Peyer's patch (tissue), 4 donors: Measurements from ENCODE around the gene TEX51.

ENCODE experiments used
- POLR2A ChIP-seq, 2 donors: fragments of 450-650 bp; IDR thresholded peaks; one replicate each; pipeline ENCODE4 v1.5.1; 2017; ENCODE audit warnings: antibody characterized with exemption in 2 of 2, mild to moderate bottlenecking in 2 of 2, moderate library complexity in 2 of 2
- TF ChIP-seq, protein P1 (sequence below), 6 experiments: fragments of 450-650 bp in 4 of 6; fragments of 200-600 bp in 2 of 6; sonication (generic) in 1 of 6; IDR thresholded peaks; one replicate each; pipeline ENCODE4 v1.5.1; 2017 to 2019; ENCODE audit warnings: antibody characterized with exemption in 6 of 6, mild to moderate bottlenecking in 3 of 6, moderate library complexity in 1 of 6

DNA sequence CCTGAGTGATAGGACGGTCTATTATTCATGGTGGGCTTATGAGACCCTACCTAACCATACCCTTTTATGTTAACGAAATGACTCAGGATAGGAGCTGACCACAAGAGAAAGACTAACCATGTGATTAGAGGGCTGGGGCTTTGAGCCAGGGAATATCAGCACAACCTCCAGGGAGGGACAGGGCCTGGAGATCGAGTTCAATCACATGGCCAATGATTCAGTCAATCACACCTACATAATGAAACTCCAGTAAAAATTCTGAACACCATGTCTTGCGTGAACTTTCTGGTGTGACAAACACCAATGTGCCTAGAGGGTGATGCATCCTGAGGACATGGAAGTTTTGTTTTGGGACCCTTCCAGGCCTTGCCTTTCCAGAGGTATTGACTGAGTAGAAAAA is 2.2 kb upstream of the TEX51 start:
- TF ChIP-seq, protein P1, sequence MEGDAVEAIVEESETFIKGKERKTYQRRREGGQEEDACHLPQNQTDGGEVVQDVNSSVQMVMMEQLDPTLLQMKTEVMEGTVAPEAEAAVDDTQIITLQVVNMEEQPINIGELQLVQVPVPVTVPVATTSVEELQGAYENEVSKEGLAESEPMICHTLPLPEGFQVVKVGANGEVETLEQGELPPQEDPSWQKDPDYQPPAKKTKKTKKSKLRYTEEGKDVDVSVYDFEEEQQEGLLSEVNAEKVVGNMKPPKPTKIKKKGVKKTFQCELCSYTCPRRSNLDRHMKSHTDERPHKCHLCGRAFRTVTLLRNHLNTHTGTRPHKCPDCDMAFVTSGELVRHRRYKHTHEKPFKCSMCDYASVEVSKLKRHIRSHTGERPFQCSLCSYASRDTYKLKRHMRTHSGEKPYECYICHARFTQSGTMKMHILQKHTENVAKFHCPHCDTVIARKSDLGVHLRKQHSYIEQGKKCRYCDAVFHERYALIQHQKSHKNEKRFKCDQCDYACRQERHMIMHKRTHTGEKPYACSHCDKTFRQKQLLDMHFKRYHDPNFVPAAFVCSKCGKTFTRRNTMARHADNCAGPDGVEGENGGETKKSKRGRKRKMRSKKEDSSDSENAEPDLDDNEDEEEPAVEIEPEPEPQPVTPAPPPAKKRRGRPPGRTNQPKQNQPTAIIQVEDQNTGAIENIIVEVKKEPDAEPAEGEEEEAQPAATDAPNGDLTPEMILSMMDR (IDR thresholded peaks at IDR 0.05): no peak
- no peak for TF ChIP-seq POLR2A (IDR thresholded peaks at IDR 0.05)
